SK-N-SH treated with all-trans-retinoic acid at 6 μM for 48 hours (cell line): ENCODE data around the gene TMEM45B.

Experiments used
- ATAC-seq: fragments of 200-7000 bp; cut with Tn5 transposase; 3 replicates; pipeline ENCODE4 v1.9.1; 2020; ENCODE audit warnings: mild to moderate bottlenecking, moderate library complexity
- ARNTL ChIP-seq: fragments of 450-650 bp; formaldehyde crosslinking; IDR thresholded peaks from 2 replicates; pipeline ENCODE4 v1.5.0; 2020; ENCODE audit warnings: low read depth, mild to moderate bottlenecking, moderate library complexity, borderline replicate concordance
- CREB5 ChIP-seq: fragments of 250-450 bp; sonication (Bioruptor Pico); IDR thresholded peaks from 2 replicates; pipeline ENCODE4 v1.5.1; 2020; ENCODE audit warnings: low read depth, mild to moderate bottlenecking, moderate library complexity
- CSDC2 ChIP-seq: fragments of 250-450 bp; sonication (Bioruptor Pico); IDR thresholded peaks from 2 replicates; pipeline ENCODE4 v1.5.0; 2020; ENCODE audit warnings: mild to moderate bottlenecking, moderate library complexity
- CSRNP3 ChIP-seq: fragments of 250-450 bp; sonication (Bioruptor Pico); IDR thresholded peaks from 2 replicates; pipeline ENCODE4 v1.5.1; 2021; ENCODE audit warnings: mild to moderate bottlenecking, moderate library complexity
- ESRRG ChIP-seq: fragments of 250-450 bp; sonication (Bioruptor Pico); IDR thresholded peaks from 2 replicates; pipeline ENCODE4 v1.6.1; 2021; ENCODE audit warnings: mild to moderate bottlenecking
- GLIS3 ChIP-seq: fragments of 250-450 bp; sonication (Bioruptor Pico); IDR thresholded peaks from 2 replicates; pipeline ENCODE4 v1.5.0; 2020; ENCODE audit warnings: mild to moderate bottlenecking, moderate library complexity
- ISL1 ChIP-seq: fragments of 250-450 bp; sonication (Bioruptor Pico); IDR thresholded peaks from 2 replicates; pipeline ENCODE4 v2.1.2; 2022; ENCODE audit warnings: mild to moderate bottlenecking, moderate library complexity
- OSR1 ChIP-seq: fragments of 250-450 bp; sonication (Bioruptor Pico); IDR thresholded peaks from 2 replicates; pipeline ENCODE4 v1.8.0; 2022; ENCODE audit warnings: moderate library complexity, mild to moderate bottlenecking, inconsistent platforms
- PATZ1 ChIP-seq: fragments of 250-450 bp; sonication (Bioruptor Pico); IDR thresholded peaks from 2 replicates; pipeline ENCODE4 v1.8.0; 2020; ENCODE audit warnings: mild to moderate bottlenecking, moderate library complexity, borderline replicate concordance
- POU6F1 ChIP-seq: fragments of 250-450 bp; sonication (Bioruptor Pico); IDR thresholded peaks from 2 replicates; pipeline ENCODE4 v1.8.0; 2021; ENCODE audit warnings: low read depth, mild to moderate bottlenecking, moderate library complexity, borderline replicate concordance
- PPARA ChIP-seq: fragments of 250-450 bp; sonication (Bioruptor Pico); IDR thresholded peaks from 2 replicates; pipeline ENCODE4 v1.5.0; 2020; ENCODE audit warnings: mild to moderate bottlenecking, borderline replicate concordance
- RARB ChIP-seq: fragments of 250-450 bp; sonication (Bioruptor Pico); IDR thresholded peaks from 2 replicates; pipeline ENCODE4 v1.8.0; 2021; ENCODE audit warnings: mild to moderate bottlenecking, moderate library complexity
- SNAI2 ChIP-seq: fragments of 250-450 bp; sonication (Bioruptor Pico); IDR thresholded peaks from 2 replicates; pipeline ENCODE4 v1.5.0; 2020; ENCODE audit warnings: mild to moderate bottlenecking, moderate library complexity
- TCF4 ChIP-seq: fragments of 250-450 bp; sonication (Bioruptor Pico); IDR thresholded peaks from 2 replicates; pipeline ENCODE4 v1.8.0; 2021; ENCODE audit warnings: mild to moderate bottlenecking, moderate library complexity, borderline replicate concordance
- TOX ChIP-seq: fragments of 250-450 bp; sonication (Bioruptor Pico); IDR thresholded peaks from 2 replicates; pipeline ENCODE4 v1.8.0; 2021; ENCODE audit warnings: mild to moderate bottlenecking, moderate library complexity, borderline replicate concordance
- TSHZ2 ChIP-seq: fragments of 250-450 bp; sonication (Bioruptor Pico); IDR thresholded peaks from 2 replicates; pipeline ENCODE4 v1.5.0; 2020; ENCODE audit warnings: mild to moderate bottlenecking, moderate library complexity
- ZC3H10 ChIP-seq: fragments of 250-450 bp; sonication (Bioruptor Pico); IDR thresholded peaks from 2 replicates; pipeline ENCODE4 v1.5.1; 2021; ENCODE audit warnings: mild to moderate bottlenecking, moderate library complexity
- ZFP3 ChIP-seq: fragments of 250-450 bp; sonication (Bioruptor Pico); IDR thresholded peaks from 2 replicates; pipeline ENCODE4 v1.5.0; 2020; ENCODE audit warnings: mild to moderate bottlenecking, moderate library complexity
- ZFP30 ChIP-seq: fragments of 450-650 bp; formaldehyde crosslinking; IDR thresholded peaks from 2 replicates; pipeline ENCODE4 v1.5.0; 2022; ENCODE audit warnings: mild to moderate bottlenecking, moderate library complexity
- ZNF70 ChIP-seq: fragments of 450-650 bp; formaldehyde crosslinking; IDR thresholded peaks from 2 replicates; pipeline ENCODE4 v1.5.0; 2020; ENCODE audit warnings: mild to moderate bottlenecking, moderate library complexity
- ZNF8 ChIP-seq: fragments of 450-650 bp; formaldehyde crosslinking; IDR thresholded peaks from 2 replicates; pipeline ENCODE4 v1.5.0; 2020; ENCODE audit warnings: mild to moderate bottlenecking, moderate library complexity

TMEM45B gene

GRCh38 chr11:129853518-129854231 is 38.0 kb downstream of the TMEM45B start:
- no peak for ATAC-seq
- no peak for TF ChIP-seq ZNF70
- TF ChIP-seq SNAI2, result no peak
- TF ChIP-seq OSR1, result no peak
- no peak for TF ChIP-seq CREB5
- no peak for TF ChIP-seq TSHZ2 (CRISPR knock-in tag)
- no peak for TF ChIP-seq GLIS3 (CRISPR knock-in tag)
- TF ChIP-seq PPARA (CRISPR knock-in tag), result no peak
- no peak for TF ChIP-seq ZC3H10 (CRISPR knock-in tag)
- TF ChIP-seq ZNF8 (CRISPR knock-in tag), result no peak
- TF ChIP-seq ISL1 (CRISPR knock-in tag), result no peak
- no peak for TF ChIP-seq ZFP3 (CRISPR knock-in tag)
- TF ChIP-seq TCF4 (CRISPR knock-in tag), result no peak

GRCh38 chr11:129854232-129854805 is 38.7 kb downstream of the TMEM45B start:
- ATAC-seq, result no peak
- TF ChIP-seq PATZ1 (CRISPR knock-in tag), result no peak
- no peak for TF ChIP-seq TCF4 (CRISPR knock-in tag)
- no peak for TF ChIP-seq ESRRG (CRISPR knock-in tag)
- TF ChIP-seq ARNTL, result no peak
- TF ChIP-seq ZFP30 (CRISPR knock-in tag), result no peak
- no peak for TF ChIP-seq ZFP3 (CRISPR knock-in tag)
- no peak for TF ChIP-seq RARB (CRISPR knock-in tag)
- TF ChIP-seq TSHZ2 (CRISPR knock-in tag), result no peak
- TF ChIP-seq ZNF8 (CRISPR knock-in tag), result no peak
- no peak for TF ChIP-seq OSR1
- no peak for TF ChIP-seq POU6F1
- no peak for TF ChIP-seq TOX
- no peak for TF ChIP-seq CSDC2 (CRISPR knock-in tag)
- no peak for TF ChIP-seq CSRNP3 (CRISPR knock-in tag)
